ENCODE measurements around the gene SLC2A9. TPM values are rescaled to one million over a fixed set of nuclear protein-coding genes. Genes with fewer than 3 reads are reported as not detected.

Gene SLC2A9
- polyA plus RNA-seq, 1 donor from 2014 or later: not detected

GRCh38 chr4:9994246-9994847, 26.9 kb downstream of the SLC2A9 start:
- Histone ChIP-seq H3K9ac (ENCODE audit: low read length) (no peak overlapping the region), H3K79me2 (replicated peaks; ENCODE audit: insufficient read depth, low read length) (no peaks in the 10 kb centered on the region), H4K20me1 (ENCODE audit: insufficient read depth) (no peaks in the 10 kb centered on the region), H3F3A (ENCODE audit: insufficient read depth, low read length, poor library complexity, severe bottlenecking) (no peaks in the 10 kb centered on the region), H3K27ac (ENCODE audit: low read length) (no peak overlapping the region), H3K9me3 (ENCODE audit: low read length) (no peaks in the 10 kb centered on the region), H3K9me2 (ENCODE audit: insufficient read depth, low read length) (no peaks in the 10 kb centered on the region), H3K27me3 (ENCODE audit: insufficient read depth, low read depth, low read length) (no peaks in the 10 kb centered on the region), H3K36me3 (ENCODE audit: insufficient read depth, low read length) (no peaks in the 10 kb centered on the region), H2AFZ (ENCODE audit: low read depth, low read length) (no peak overlapping the region), H3K4me2 (ENCODE audit: low read length) (no peak overlapping the region), H3K4me3 (ENCODE audit: low read length) (no peak overlapping the region)
- TF ChIP-seq POLR2AphosphoS5 (IDR thresholded peaks at IDR 0.05): no peak
- TF ChIP-seq TAF1 (IDR thresholded peaks at IDR 0.05; ENCODE audit: low read depth): no peak
- no peak for TF ChIP-seq CTCF (IDR thresholded peaks at IDR 0.05; ENCODE audit: poor library complexity, severe bottlenecking)
- no peak for TF ChIP-seq RAD21 (conservative IDR thresholded peaks at IDR 0.05)
- no peak for TF ChIP-seq REST (IDR thresholded peaks at IDR 0.05; ENCODE audit: borderline replicate concordance)
- TF ChIP-seq SMC3 (conservative IDR thresholded peaks at IDR 0.05; ENCODE audit: poor library complexity): no peak
- TF ChIP-seq EZH2 (IDR thresholded peaks at IDR 0.05; ENCODE audit: borderline replicate concordance, insufficient read depth, low read length, poor library complexity, severe bottlenecking): no peak
- TF ChIP-seq EP300 (conservative IDR thresholded peaks at IDR 0.05; ENCODE audit: poor library complexity, severe bottlenecking): no peak
- no peak for TF ChIP-seq MXI1 (conservative IDR thresholded peaks at IDR 0.05; ENCODE audit: poor library complexity, severe bottlenecking)

- H3K27ac ChIP-seq (ENCODE audit: low read length): no peak overlapping the region
- peaks cover 3% of the 10 kb centered on the region for H3K9me3 ChIP-seq (ENCODE audit: low read length)
- TF ChIP-seq EZH2 (IDR thresholded peaks at IDR 0.05; ENCODE audit: borderline replicate concordance, insufficient read depth, low read length, poor library complexity, severe bottlenecking): no peak
- no peak for TF ChIP-seq EP300 (conservative IDR thresholded peaks at IDR 0.05; ENCODE audit: poor library complexity, severe bottlenecking)
- no peak for TF ChIP-seq RAD21 (conservative IDR thresholded peaks at IDR 0.05)
- TF ChIP-seq CTCF (IDR thresholded peaks at IDR 0.05; ENCODE audit: poor library complexity, severe bottlenecking): no peak
- no peak for TF ChIP-seq REST (IDR thresholded peaks at IDR 0.05; ENCODE audit: borderline replicate concordance)
- TF ChIP-seq POLR2AphosphoS5 (IDR thresholded peaks at IDR 0.05): no peak
- no peak overlapping the region for H2AFZ ChIP-seq (ENCODE audit: low read depth, low read length)
- H4K20me1 ChIP-seq (ENCODE audit: insufficient read depth): no peaks in the 10 kb centered on the region
- H3K36me3 ChIP-seq (ENCODE audit: insufficient read depth, low read length): no peaks in the 10 kb centered on the region
- no peak overlapping the region for H3K9ac ChIP-seq (ENCODE audit: low read length)
- no peak overlapping the region for H3K4me3 ChIP-seq (ENCODE audit: low read length)
- no peaks in the 10 kb centered on the region for H3K27me3 ChIP-seq (ENCODE audit: insufficient read depth, low read depth, low read length)
- no peaks in the 10 kb centered on the region for H3F3A ChIP-seq (ENCODE audit: insufficient read depth, low read length, poor library complexity, severe bottlenecking)
- no peaks in the 10 kb centered on the region for H3K9me2 ChIP-seq (ENCODE audit: insufficient read depth, low read length)
- H3K4me2 ChIP-seq (ENCODE audit: low read length): no peak overlapping the region
- H3K79me2 ChIP-seq (replicated peaks; ENCODE audit: insufficient read depth, low read length): no peaks in the 10 kb centered on the region
Measured at GRCh38 chr4:9989918-9990635, 31.2 kb downstream of the SLC2A9 start.
